SK-N-SH treated with all-trans-retinoic acid at 6 μM for 48 hours (cell line): ENCODE measurements around the gene ERP27.

Source experiments
- ATAC-seq: fragments of 200-7000 bp; cut with Tn5 transposase; 3 replicates; pipeline ENCODE4 v1.9.1; 2020; ENCODE audit warnings: mild to moderate bottlenecking, moderate library complexity
- ARNTL ChIP-seq: fragments of 450-650 bp; formaldehyde crosslinking; IDR thresholded peaks from 2 replicates; pipeline ENCODE4 v1.5.0; 2020; ENCODE audit warnings: low read depth, mild to moderate bottlenecking, moderate library complexity, borderline replicate concordance
- CREB5 ChIP-seq: fragments of 250-450 bp; sonication (Bioruptor Pico); IDR thresholded peaks from 2 replicates; pipeline ENCODE4 v1.5.1; 2020; ENCODE audit warnings: low read depth, mild to moderate bottlenecking, moderate library complexity
- CSDC2 ChIP-seq: fragments of 250-450 bp; sonication (Bioruptor Pico); IDR thresholded peaks from 2 replicates; pipeline ENCODE4 v1.5.0; 2020; ENCODE audit warnings: mild to moderate bottlenecking, moderate library complexity
- CSRNP3 ChIP-seq: fragments of 250-450 bp; sonication (Bioruptor Pico); IDR thresholded peaks from 2 replicates; pipeline ENCODE4 v1.5.1; 2021; ENCODE audit warnings: mild to moderate bottlenecking, moderate library complexity
- ESRRG ChIP-seq: fragments of 250-450 bp; sonication (Bioruptor Pico); IDR thresholded peaks from 2 replicates; pipeline ENCODE4 v1.6.1; 2021; ENCODE audit warnings: mild to moderate bottlenecking
- GLIS3 ChIP-seq: fragments of 250-450 bp; sonication (Bioruptor Pico); IDR thresholded peaks from 2 replicates; pipeline ENCODE4 v1.5.0; 2020; ENCODE audit warnings: mild to moderate bottlenecking, moderate library complexity
- ISL1 ChIP-seq: fragments of 250-450 bp; sonication (Bioruptor Pico); IDR thresholded peaks from 2 replicates; pipeline ENCODE4 v2.1.2; 2022; ENCODE audit warnings: mild to moderate bottlenecking, moderate library complexity
- OSR1 ChIP-seq: fragments of 250-450 bp; sonication (Bioruptor Pico); IDR thresholded peaks from 2 replicates; pipeline ENCODE4 v1.8.0; 2022; ENCODE audit warnings: moderate library complexity, mild to moderate bottlenecking, inconsistent platforms
- PATZ1 ChIP-seq: fragments of 250-450 bp; sonication (Bioruptor Pico); IDR thresholded peaks from 2 replicates; pipeline ENCODE4 v1.8.0; 2020; ENCODE audit warnings: mild to moderate bottlenecking, moderate library complexity, borderline replicate concordance
- POU6F1 ChIP-seq: fragments of 250-450 bp; sonication (Bioruptor Pico); IDR thresholded peaks from 2 replicates; pipeline ENCODE4 v1.8.0; 2021; ENCODE audit warnings: low read depth, mild to moderate bottlenecking, moderate library complexity, borderline replicate concordance
- PPARA ChIP-seq: fragments of 250-450 bp; sonication (Bioruptor Pico); IDR thresholded peaks from 2 replicates; pipeline ENCODE4 v1.5.0; 2020; ENCODE audit warnings: mild to moderate bottlenecking, borderline replicate concordance
- RARB ChIP-seq: fragments of 250-450 bp; sonication (Bioruptor Pico); IDR thresholded peaks from 2 replicates; pipeline ENCODE4 v1.8.0; 2021; ENCODE audit warnings: mild to moderate bottlenecking, moderate library complexity
- SNAI2 ChIP-seq: fragments of 250-450 bp; sonication (Bioruptor Pico); IDR thresholded peaks from 2 replicates; pipeline ENCODE4 v1.5.0; 2020; ENCODE audit warnings: mild to moderate bottlenecking, moderate library complexity
- TCF4 ChIP-seq: fragments of 250-450 bp; sonication (Bioruptor Pico); IDR thresholded peaks from 2 replicates; pipeline ENCODE4 v1.8.0; 2021; ENCODE audit warnings: mild to moderate bottlenecking, moderate library complexity, borderline replicate concordance
- TOX ChIP-seq: fragments of 250-450 bp; sonication (Bioruptor Pico); IDR thresholded peaks from 2 replicates; pipeline ENCODE4 v1.8.0; 2021; ENCODE audit warnings: mild to moderate bottlenecking, moderate library complexity, borderline replicate concordance
- ZFP3 ChIP-seq: fragments of 250-450 bp; sonication (Bioruptor Pico); IDR thresholded peaks from 2 replicates; pipeline ENCODE4 v1.5.0; 2020; ENCODE audit warnings: mild to moderate bottlenecking, moderate library complexity
- ZFP30 ChIP-seq: fragments of 450-650 bp; formaldehyde crosslinking; IDR thresholded peaks from 2 replicates; pipeline ENCODE4 v1.5.0; 2022; ENCODE audit warnings: mild to moderate bottlenecking, moderate library complexity
- ZNF565 ChIP-seq: fragments of 450-650 bp; formaldehyde crosslinking; conservative IDR thresholded peaks from 2 replicates; pipeline ENCODE4 v1.5.0; 2020; ENCODE audit warnings: low read depth, mild to moderate bottlenecking, moderate library complexity
- ZNF70 ChIP-seq: fragments of 450-650 bp; formaldehyde crosslinking; IDR thresholded peaks from 2 replicates; pipeline ENCODE4 v1.5.0; 2020; ENCODE audit warnings: mild to moderate bottlenecking, moderate library complexity
- ZNF8 ChIP-seq: fragments of 450-650 bp; formaldehyde crosslinking; IDR thresholded peaks from 2 replicates; pipeline ENCODE4 v1.5.0; 2020; ENCODE audit warnings: mild to moderate bottlenecking, moderate library complexity
- TF ChIP-seq, protein P1 (sequence below): fragments of 250-450 bp; sonication (Bioruptor Pico); IDR thresholded peaks from 2 replicates; pipeline ENCODE4 v1.5.0; 2020; ENCODE audit warnings: mild to moderate bottlenecking, moderate library complexity

The ERP27 gene

DNA sequence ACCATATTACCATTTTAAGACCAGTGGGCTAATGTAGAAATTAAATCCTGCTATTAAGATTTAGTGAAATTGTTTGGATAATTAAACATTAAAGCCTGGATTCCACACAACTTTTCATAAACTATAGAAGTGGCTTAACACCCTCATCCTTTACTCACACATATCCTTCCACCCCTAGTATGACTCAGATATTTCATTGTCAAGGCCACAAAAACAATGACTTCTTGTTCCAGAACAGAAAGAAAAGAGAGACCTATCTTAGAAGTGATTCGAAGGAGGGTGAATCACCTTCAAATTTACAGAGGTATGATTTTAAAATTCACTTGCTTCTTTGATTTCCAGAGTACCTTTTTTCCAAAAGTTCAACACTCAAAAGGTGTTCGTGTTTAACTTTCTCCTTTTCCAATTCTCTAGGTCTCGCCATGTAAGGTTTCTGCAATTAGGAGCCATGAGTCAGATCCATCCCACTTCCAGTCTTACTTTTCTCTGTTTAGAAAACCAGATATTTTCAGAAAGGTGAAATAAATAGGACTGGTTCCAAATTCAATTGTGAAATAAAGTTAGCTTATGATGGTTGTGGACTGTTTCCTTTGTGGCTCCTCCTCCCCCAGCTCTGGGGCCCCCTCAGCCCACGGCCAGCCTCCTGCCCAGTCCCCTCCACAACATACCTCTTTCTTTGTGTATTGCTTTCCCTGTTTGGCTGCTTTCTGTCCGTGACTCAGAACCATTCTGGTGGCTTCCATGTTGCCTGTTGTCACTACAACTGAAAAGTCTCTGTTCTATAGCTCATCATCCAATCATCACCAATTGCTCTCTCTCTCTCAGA lies 28.0 kb downstream of the ERP27 start (continued):
- TF ChIP-seq, protein P1, sequence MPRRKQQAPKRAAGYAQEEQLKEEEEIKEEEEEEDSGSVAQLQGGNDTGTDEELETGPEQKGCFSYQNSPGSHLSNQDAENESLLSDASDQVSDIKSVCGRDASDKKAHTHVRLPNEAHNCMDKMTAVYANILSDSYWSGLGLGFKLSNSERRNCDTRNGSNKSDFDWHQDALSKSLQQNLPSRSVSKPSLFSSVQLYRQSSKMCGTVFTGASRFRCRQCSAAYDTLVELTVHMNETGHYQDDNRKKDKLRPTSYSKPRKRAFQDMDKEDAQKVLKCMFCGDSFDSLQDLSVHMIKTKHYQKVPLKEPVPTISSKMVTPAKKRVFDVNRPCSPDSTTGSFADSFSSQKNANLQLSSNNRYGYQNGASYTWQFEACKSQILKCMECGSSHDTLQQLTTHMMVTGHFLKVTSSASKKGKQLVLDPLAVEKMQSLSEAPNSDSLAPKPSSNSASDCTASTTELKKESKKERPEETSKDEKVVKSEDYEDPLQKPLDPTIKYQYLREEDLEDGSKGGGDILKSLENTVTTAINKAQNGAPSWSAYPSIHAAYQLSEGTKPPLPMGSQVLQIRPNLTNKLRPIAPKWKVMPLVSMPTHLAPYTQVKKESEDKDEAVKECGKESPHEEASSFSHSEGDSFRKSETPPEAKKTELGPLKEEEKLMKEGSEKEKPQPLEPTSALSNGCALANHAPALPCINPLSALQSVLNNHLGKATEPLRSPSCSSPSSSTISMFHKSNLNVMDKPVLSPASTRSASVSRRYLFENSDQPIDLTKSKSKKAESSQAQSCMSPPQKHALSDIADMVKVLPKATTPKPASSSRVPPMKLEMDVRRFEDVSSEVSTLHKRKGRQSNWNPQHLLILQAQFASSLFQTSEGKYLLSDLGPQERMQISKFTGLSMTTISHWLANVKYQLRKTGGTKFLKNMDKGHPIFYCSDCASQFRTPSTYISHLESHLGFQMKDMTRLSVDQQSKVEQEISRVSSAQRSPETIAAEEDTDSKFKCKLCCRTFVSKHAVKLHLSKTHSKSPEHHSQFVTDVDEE (CRISPR knock-in tag), result no peak
- no peak for TF ChIP-seq ESRRG (CRISPR knock-in tag)
- no peak for TF ChIP-seq TCF4 (CRISPR knock-in tag)
- no peak for TF ChIP-seq ZNF565 (CRISPR knock-in tag)
- TF ChIP-seq ZNF70 (CRISPR knock-in tag), result no peak
- TF ChIP-seq, all 23 proteins: peak for 0

DNA sequence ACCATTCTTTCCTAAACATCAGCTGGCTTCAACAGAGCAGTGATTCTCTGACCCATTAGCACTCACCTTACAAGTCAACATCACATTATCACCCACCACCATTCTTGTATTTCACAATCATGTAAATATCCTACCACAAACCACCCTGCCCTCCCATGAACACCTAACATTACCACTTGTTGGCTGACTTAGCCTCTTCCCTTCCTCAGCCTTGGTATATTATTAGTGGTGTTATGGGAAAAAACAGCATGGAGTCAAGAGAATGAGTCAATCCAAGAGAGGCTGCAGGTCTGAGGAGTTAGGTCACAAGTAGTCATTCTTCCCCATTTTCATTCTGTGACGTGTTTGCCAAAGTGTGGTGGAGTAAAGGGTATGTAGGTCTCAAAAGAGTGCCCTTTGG lies 30.4 kb downstream of the ERP27 start:
- ATAC-seq, result no peak
- no peak for TF ChIP-seq TCF4 (CRISPR knock-in tag)
- TF ChIP-seq PATZ1 (CRISPR knock-in tag), result no peak
- TF ChIP-seq TOX, result no peak

GRCh38 chr12:14906114-14906513 lies 32.2 kb downstream of the ERP27 start:
- no peak for TF ChIP-seq ESRRG (CRISPR knock-in tag)
- TF ChIP-seq ZNF565 (CRISPR knock-in tag), result no peak
- TF ChIP-seq ZNF70 (CRISPR knock-in tag), result no peak
- no peak for TF ChIP-seq ZFP30 (CRISPR knock-in tag)
- TF ChIP-seq GLIS3, result no peak
- TF ChIP-seq CSDC2 (CRISPR knock-in tag), result no peak
- TF ChIP-seq ZNF8 (CRISPR knock-in tag), result no peak
- no peak for TF ChIP-seq RARB
- no peak for TF ChIP-seq TCF4 (CRISPR knock-in tag)
- TF ChIP-seq OSR1, result no peak
- no peak for TF ChIP-seq ZFP3 (CRISPR knock-in tag)
- TF ChIP-seq CSRNP3 (CRISPR knock-in tag), result no peak
- TF ChIP-seq SNAI2 (CRISPR knock-in tag), result no peak
- TF ChIP-seq POU6F1, result no peak
- no peak for TF ChIP-seq ARNTL (CRISPR knock-in tag)
- TF ChIP-seq CREB5 (CRISPR knock-in tag), result no peak
- TF ChIP-seq ISL1 (CRISPR knock-in tag), result no peak
- TF ChIP-seq PPARA, result no peak
- no peak for ATAC-seq
